ENCODE measurements around the gene NRDC.

DNA sequence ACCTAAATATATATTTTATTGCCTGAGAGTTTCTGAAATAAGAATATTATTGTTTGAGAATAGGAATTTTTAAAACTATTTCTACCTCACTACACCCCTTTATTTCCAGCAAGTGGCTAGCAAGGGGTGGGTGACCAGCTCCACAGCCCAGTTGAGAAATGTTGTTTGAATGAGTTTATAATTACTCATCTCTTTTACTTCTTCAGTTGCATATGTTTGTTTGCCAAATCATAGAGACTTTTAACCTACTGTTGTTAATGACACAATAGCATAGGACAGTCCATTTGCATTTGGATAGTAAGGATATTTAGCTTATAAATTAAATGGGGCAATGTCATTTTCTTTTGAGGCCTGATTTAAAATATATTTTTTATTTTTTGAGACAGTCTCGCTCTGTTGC, 127.8 kb downstream of the NRDC start:
- no peak for TF ChIP-seq POLR2AphosphoS5 (IDR thresholded peaks at IDR 0.05)
- TF ChIP-seq, protein P1, sequence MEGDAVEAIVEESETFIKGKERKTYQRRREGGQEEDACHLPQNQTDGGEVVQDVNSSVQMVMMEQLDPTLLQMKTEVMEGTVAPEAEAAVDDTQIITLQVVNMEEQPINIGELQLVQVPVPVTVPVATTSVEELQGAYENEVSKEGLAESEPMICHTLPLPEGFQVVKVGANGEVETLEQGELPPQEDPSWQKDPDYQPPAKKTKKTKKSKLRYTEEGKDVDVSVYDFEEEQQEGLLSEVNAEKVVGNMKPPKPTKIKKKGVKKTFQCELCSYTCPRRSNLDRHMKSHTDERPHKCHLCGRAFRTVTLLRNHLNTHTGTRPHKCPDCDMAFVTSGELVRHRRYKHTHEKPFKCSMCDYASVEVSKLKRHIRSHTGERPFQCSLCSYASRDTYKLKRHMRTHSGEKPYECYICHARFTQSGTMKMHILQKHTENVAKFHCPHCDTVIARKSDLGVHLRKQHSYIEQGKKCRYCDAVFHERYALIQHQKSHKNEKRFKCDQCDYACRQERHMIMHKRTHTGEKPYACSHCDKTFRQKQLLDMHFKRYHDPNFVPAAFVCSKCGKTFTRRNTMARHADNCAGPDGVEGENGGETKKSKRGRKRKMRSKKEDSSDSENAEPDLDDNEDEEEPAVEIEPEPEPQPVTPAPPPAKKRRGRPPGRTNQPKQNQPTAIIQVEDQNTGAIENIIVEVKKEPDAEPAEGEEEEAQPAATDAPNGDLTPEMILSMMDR (IDR thresholded peaks at IDR 0.05) = no peak

Data from suprapubic skin (tissue), 3 donors.